GM12891 (cell line): Measurements from ENCODE around the gene HSD11B1.

Source experiments
- PAX5 ChIP-seq: IDR thresholded peaks from 2 replicates; pipeline ENCODE4 v1.6.1; 2011; ENCODE audit warnings: low read length, moderate library complexity, mild to moderate bottlenecking; ENCODE audit not compliant: insufficient read depth, severe bottlenecking
- POLR2A ChIP-seq: IDR thresholded peaks from 2 replicates; pipeline ENCODE4 v1.6.1; 2011; ENCODE audit warnings: low read depth, low read length, control low read depth
- POLR2AphosphoS5 ChIP-seq: IDR thresholded peaks from 2 replicates; pipeline ENCODE4 v1.6.1; 2011; ENCODE audit warnings: low read depth, low read length, control low read depth
- TAF1 ChIP-seq: IDR thresholded peaks from 2 replicates; pipeline ENCODE4 v1.6.1; 2011; ENCODE audit warnings: low read depth, low read length, control low read depth

DNA sequence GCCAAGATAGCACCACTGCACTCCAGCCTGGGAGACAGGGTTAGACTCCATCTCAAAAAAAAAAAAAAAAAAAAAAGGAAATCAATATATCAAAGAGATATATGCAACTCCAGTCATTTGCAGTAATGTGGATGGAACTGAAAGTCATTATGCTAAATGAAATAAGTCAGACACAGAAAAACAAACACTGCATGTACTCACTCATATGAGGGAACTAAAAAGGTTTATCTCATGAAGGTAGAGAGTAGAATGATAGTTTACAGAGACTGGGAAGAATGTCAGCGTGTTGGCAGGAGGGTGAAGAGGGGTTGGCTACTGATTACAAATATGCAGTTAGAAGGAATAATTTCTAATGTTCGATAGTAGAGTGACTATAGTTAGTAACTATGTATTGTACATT lies 13.2 kb downstream of the HSD11B1 start:
- TF ChIP-seq POLR2A (no peak), POLR2AphosphoS5 (no peak), PAX5 (no peak), TAF1 (no peak)
